H9 (cell line): Measurements from ENCODE around the gene RHBDL2. TPM values are rescaled to one million over a fixed set of nuclear protein-coding genes. Genes with fewer than 3 reads are reported as not detected.

Source experiments
- DNase-seq: peaks from one replicate; pipeline ENCODE4 v3.0.0-alpha.2; 2017
- H2AFZ ChIP-seq: one replicate; pipeline ENCODE4 v1.6.1; 2013; ENCODE audit warnings: mild to moderate bottlenecking, low read length, control low read depth, moderate library complexity
- H2AK5ac ChIP-seq: 2 replicates; pipeline ENCODE4 v1.6.1; 2013; ENCODE audit warnings: low read length, control low read depth, mixed read lengths; ENCODE audit not compliant: insufficient read length
- H2BK120ac ChIP-seq: one replicate; pipeline ENCODE4 v1.6.1; 2013; ENCODE audit warnings: low read depth, mild to moderate bottlenecking, low read length, control low read depth, inconsistent platforms; ENCODE audit not compliant: poor library complexity, severe bottlenecking
- H2BK12ac ChIP-seq: 2 replicates; pipeline ENCODE4 v1.6.1; 2013; ENCODE audit warnings: low read length, control low read depth, mixed read lengths, low read depth; ENCODE audit not compliant: insufficient read length
- H2BK15ac ChIP-seq: 2 replicates; pipeline ENCODE4 v1.6.1; 2013; ENCODE audit warnings: low read depth, low read length, control low read depth
- H2BK20ac ChIP-seq: one replicate; pipeline ENCODE4 v1.6.1; 2013; ENCODE audit warnings: low read depth, mild to moderate bottlenecking, low read length, control low read depth, inconsistent platforms; ENCODE audit not compliant: poor library complexity, severe bottlenecking
- H2BK5ac ChIP-seq: 2 replicates; pipeline ENCODE4 v1.6.1; 2013; ENCODE audit warnings: low read length, control low read depth, mixed read lengths; ENCODE audit not compliant: insufficient read length
- H3K14ac ChIP-seq: 2 replicates; pipeline ENCODE4 v1.6.1; 2013; ENCODE audit warnings: low read length, control low read depth; ENCODE audit not compliant: insufficient read depth
- H3K18ac ChIP-seq: 2 replicates; pipeline ENCODE4 v1.6.1; 2013; ENCODE audit warnings: low read depth, mild to moderate bottlenecking, mixed read lengths, low read length, control low read depth; ENCODE audit not compliant: insufficient read length
- H3K23ac ChIP-seq: 2 replicates; pipeline ENCODE4 v1.6.1; 2013; ENCODE audit warnings: low read length, control low read depth, mixed read lengths, low read depth; ENCODE audit not compliant: insufficient read length
- H3K23me2 ChIP-seq: 2 replicates; pipeline ENCODE4 v1.6.1; 2013; ENCODE audit warnings: low read depth, mild to moderate bottlenecking, mixed read lengths, low read length, control low read depth; ENCODE audit not compliant: insufficient read length, poor library complexity, severe bottlenecking
- H3K27ac ChIP-seq: 2 replicates; pipeline ENCODE4 v1.5.1; 2013; ENCODE audit warnings: low read length, control low read depth, mixed read lengths, low read depth; ENCODE audit not compliant: insufficient read length
- H3K27me3 ChIP-seq: 2 replicates; pipeline ENCODE4 v1.6.1; 2013; ENCODE audit warnings: low read length, control low read depth, inconsistent platforms; ENCODE audit not compliant: insufficient read depth
- H3K4ac ChIP-seq: 2 replicates; pipeline ENCODE4 v1.6.1; 2013; ENCODE audit warnings: low read depth, mild to moderate bottlenecking, control low read depth, inconsistent platforms, low read length, moderate library complexity
- H3K4me1 ChIP-seq: 2 replicates; pipeline ENCODE4 v1.6.1; 2013; ENCODE audit warnings: low read length, control low read depth, inconsistent platforms; ENCODE audit not compliant: insufficient read depth
- H3K4me2 ChIP-seq: 2 replicates; pipeline ENCODE4 v1.6.1; 2013; ENCODE audit warnings: low read length, control low read depth, mixed read lengths; ENCODE audit not compliant: insufficient read length, insufficient read depth
- H3K56ac ChIP-seq: 2 replicates; pipeline ENCODE4 v1.6.1; 2013; ENCODE audit warnings: low read depth, mild to moderate bottlenecking, mixed read lengths, low read length, control low read depth; ENCODE audit not compliant: insufficient read length
- H3K79me1 ChIP-seq: 2 replicates; pipeline ENCODE4 v1.6.1; 2013; ENCODE audit warnings: low read depth, mild to moderate bottlenecking, moderate library complexity, low read length, control low read depth, inconsistent platforms; ENCODE audit not compliant: insufficient read depth, poor library complexity, severe bottlenecking
- H3K79me2 ChIP-seq: 2 replicates; pipeline ENCODE4 v1.6.1; 2013; ENCODE audit warnings: low read length, control low read depth, inconsistent platforms; ENCODE audit not compliant: insufficient read depth
- H3K9ac ChIP-seq: 2 replicates; pipeline ENCODE4 v1.6.1; 2013; ENCODE audit warnings: low read length, control low read depth, mixed read lengths; ENCODE audit not compliant: insufficient read length; ENCODE audit errors: extremely low read depth
- H3K9me3 ChIP-seq: one replicate; pipeline ENCODE4 v1.6.1; 2013; ENCODE audit warnings: low read depth, low read length, inconsistent platforms; ENCODE audit not compliant: control insufficient read depth
- H3T11ph ChIP-seq: one replicate; pipeline ENCODE4 v1.6.1; 2013; ENCODE audit warnings: mild to moderate bottlenecking, low read length, control low read depth, inconsistent platforms
- H4K20me1 ChIP-seq: one replicate; pipeline ENCODE4 v1.6.1; 2013; ENCODE audit not compliant: control insufficient read depth, insufficient read length, insufficient read depth
- H4K5ac ChIP-seq: 2 replicates; pipeline ENCODE4 v1.6.1; 2013; ENCODE audit warnings: low read depth, mild to moderate bottlenecking, mixed read lengths, low read length, control low read depth; ENCODE audit not compliant: insufficient read length
- H4K8ac ChIP-seq: replicated peaks from 2 replicates; pipeline ENCODE4 v1.6.1; 2013; ENCODE audit warnings: low read length, control low read depth, mixed read lengths, low read depth; ENCODE audit not compliant: insufficient read length
- H4K91ac ChIP-seq: 2 replicates; pipeline ENCODE4 v1.6.1; 2013; ENCODE audit warnings: low read depth, mild to moderate bottlenecking, moderate library complexity, mixed read lengths, low read length, control low read depth; ENCODE audit not compliant: insufficient read length
- H3K27ac Mint-ChIP-seq, 3 experiments: 2 replicates in 2 of 3; 3 replicates in 1 of 3; pipeline ENCODE4 v1.8.0; 2020 to 2021; ENCODE audit warnings: mixed read lengths in 3 of 3, mild to moderate bottlenecking in 1 of 3, moderate library complexity in 1 of 3
- H3K27me3 Mint-ChIP-seq: 2 replicates; pipeline ENCODE4 v1.8.0; 2021; ENCODE audit warnings: low read depth, mild to moderate bottlenecking, moderate library complexity, mixed read lengths
- H3K36me3 Mint-ChIP-seq, 3 experiments: 2 replicates in 2 of 3; 3 replicates in 1 of 3; pipeline ENCODE4 v1.8.0; 2020 to 2021; ENCODE audit warnings: low read depth in 3 of 3, mixed read lengths in 3 of 3; ENCODE audit not compliant: insufficient read depth in 1 of 3
- H3K4me1 Mint-ChIP-seq, 2 experiments: 2 replicates each; pipeline ENCODE4 v1.8.0; 2020; ENCODE audit warnings: mixed read lengths in 2 of 2
- H3K4me3 Mint-ChIP-seq, 2 experiments: 2 replicates in 1 of 2; 3 replicates in 1 of 2; pipeline ENCODE4 v1.8.0; 2020 to 2021; ENCODE audit warnings: mild to moderate bottlenecking in 2 of 2, mixed read lengths in 2 of 2, moderate library complexity in 1 of 2
- H3K9me3 Mint-ChIP-seq, 2 experiments: 2 replicates in 1 of 2; 3 replicates in 1 of 2; pipeline ENCODE4 v1.8.0; 2020; ENCODE audit warnings: mild to moderate bottlenecking in 2 of 2, mixed read lengths in 2 of 2, moderate library complexity in 1 of 2
- WGBS: extraction: QIAGEN DNeasy Blood & Tissue Kit; methylation state at CpG from one replicate; pipeline ENCODE4 v1.1.7; 2013; ENCODE audit warnings: missing lambda C conversion rate, low lambda C conversion rate, mixed read lengths; ENCODE audit not compliant: insufficient read length; ENCODE audit errors: extremely low coverage; 5-methylcytosine and 5-hydroxymethylcytosine counted together
- total RNA-seq: library from RNA; stranded (reverse); gene quantifications from 2 replicates; pipeline ENCODE4 v1.2.1, GENCODE V29; 2021
- TF ChIP-seq, protein P1 (sequence below): fragments of 200-600 bp; sonication (generic); conservative IDR thresholded peaks from 3 replicates; pipeline ENCODE4 v1.8.0; 2021; ENCODE audit warnings: antibody characterized with exemption, mild to moderate bottlenecking

RHBDL2 gene
- total RNA-seq, 1 experiment from 2014 or later, result not detected

DNA sequence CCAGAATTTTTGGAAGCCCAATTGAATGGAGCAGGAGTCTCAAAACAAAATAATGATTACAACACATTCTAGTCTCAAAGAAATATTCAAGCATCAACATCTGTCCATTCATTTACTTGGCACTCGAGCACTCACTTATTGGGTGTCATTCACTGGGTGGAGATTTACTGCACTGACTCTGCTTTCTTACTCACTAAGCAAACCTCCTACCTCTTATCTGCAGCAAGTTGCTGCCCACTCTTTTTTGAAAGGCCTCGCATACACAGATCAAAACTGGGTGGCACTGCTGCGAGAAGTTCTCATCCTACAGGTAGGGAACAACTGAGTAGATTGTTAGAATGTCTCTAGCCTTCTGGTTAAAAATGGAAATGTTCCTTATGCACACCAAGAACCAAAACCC lies 18.0 kb downstream of the RHBDL2 start:
- Histone ChIP-seq H2BK20ac (no peak overlapping the region), H4K5ac (no peak overlapping the region), H3K4ac (no peak overlapping the region), H3K23ac (no peak overlapping the region), H3K9ac (no peak overlapping the region), H3K79me2 (no peaks in the 10 kb centered on the region), H2BK5ac (no peak overlapping the region), H3K14ac (no peak overlapping the region), H3K27ac (no peak overlapping the region), H2AK5ac (no peak overlapping the region), H4K91ac (no peak overlapping the region), H2AFZ (no peak overlapping the region), H4K20me1 (no peaks in the 10 kb centered on the region), H3K4me1 (no peaks in the 10 kb centered on the region), H3K27me3 (no peaks in the 10 kb centered on the region), H2BK12ac (no peak overlapping the region), H3K79me1 (no peaks in the 10 kb centered on the region), H2BK120ac (no peak overlapping the region), H3K18ac (no peak overlapping the region), H4K8ac (no peak overlapping the region), H2BK15ac (no peak overlapping the region), H3T11ph (no peak overlapping the region), H3K56ac (no peak overlapping the region), H3K9me3 (no peaks in the 10 kb centered on the region), H3K23me2 (no peaks in the 10 kb centered on the region), H3K4me2 (no peak overlapping the region)
- H3K9me3 Mint-ChIP-seq, result no peaks in the 10 kb centered on the region; a peak in 1 of 5 replicates
- H3K27ac Mint-ChIP-seq, result no peak overlapping the region
- no peak overlapping the region for H3K4me3 Mint-ChIP-seq
- WGBS, result no CpG with 5 or more reads among the region's 3 CpGs
- H3K27me3 Mint-ChIP-seq, result no peaks in the 10 kb centered on the region
- H3K4me1 Mint-ChIP-seq, result peaks cover 6% of the 10 kb centered on the region in 2 experiments
- DNase-seq, result no peak
- TF ChIP-seq, protein P1, sequence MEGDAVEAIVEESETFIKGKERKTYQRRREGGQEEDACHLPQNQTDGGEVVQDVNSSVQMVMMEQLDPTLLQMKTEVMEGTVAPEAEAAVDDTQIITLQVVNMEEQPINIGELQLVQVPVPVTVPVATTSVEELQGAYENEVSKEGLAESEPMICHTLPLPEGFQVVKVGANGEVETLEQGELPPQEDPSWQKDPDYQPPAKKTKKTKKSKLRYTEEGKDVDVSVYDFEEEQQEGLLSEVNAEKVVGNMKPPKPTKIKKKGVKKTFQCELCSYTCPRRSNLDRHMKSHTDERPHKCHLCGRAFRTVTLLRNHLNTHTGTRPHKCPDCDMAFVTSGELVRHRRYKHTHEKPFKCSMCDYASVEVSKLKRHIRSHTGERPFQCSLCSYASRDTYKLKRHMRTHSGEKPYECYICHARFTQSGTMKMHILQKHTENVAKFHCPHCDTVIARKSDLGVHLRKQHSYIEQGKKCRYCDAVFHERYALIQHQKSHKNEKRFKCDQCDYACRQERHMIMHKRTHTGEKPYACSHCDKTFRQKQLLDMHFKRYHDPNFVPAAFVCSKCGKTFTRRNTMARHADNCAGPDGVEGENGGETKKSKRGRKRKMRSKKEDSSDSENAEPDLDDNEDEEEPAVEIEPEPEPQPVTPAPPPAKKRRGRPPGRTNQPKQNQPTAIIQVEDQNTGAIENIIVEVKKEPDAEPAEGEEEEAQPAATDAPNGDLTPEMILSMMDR, result no peak
- H3K36me3 Mint-ChIP-seq, result no peaks in the 10 kb centered on the region
